Tibial nerve (tissue), 4 donors: ENCODE results near the gene CMIP.

Experiments
- EP300 ChIP-seq, 2 donors: sonication (generic); formaldehyde crosslinking; IDR thresholded peaks; one replicate each; pipeline ENCODE4 v1.6.1; 2017; ENCODE audit warnings: antibody characterized with exemption in 2 of 2, mild to moderate bottlenecking in 1 of 2
- POLR2A ChIP-seq, 2 donors: fragments of 450-650 bp; IDR thresholded peaks; one replicate each; pipeline ENCODE4 v1.6.1; 2017; ENCODE audit warnings: antibody characterized with exemption in 2 of 2, mild to moderate bottlenecking in 2 of 2, moderate library complexity in 2 of 2
- TF ChIP-seq, protein P1 (sequence below), 5 experiments: fragments of 200-600 bp in 3 of 5; fragments of 450-650 bp in 2 of 5; sonication (generic) in 3 of 5; IDR thresholded peaks; one replicate each; pipeline ENCODE4 v1.5.1; 2016 to 2019; ENCODE audit warnings: antibody characterized with exemption in 5 of 5, mild to moderate bottlenecking in 3 of 5, moderate library complexity in 2 of 5

DNA sequence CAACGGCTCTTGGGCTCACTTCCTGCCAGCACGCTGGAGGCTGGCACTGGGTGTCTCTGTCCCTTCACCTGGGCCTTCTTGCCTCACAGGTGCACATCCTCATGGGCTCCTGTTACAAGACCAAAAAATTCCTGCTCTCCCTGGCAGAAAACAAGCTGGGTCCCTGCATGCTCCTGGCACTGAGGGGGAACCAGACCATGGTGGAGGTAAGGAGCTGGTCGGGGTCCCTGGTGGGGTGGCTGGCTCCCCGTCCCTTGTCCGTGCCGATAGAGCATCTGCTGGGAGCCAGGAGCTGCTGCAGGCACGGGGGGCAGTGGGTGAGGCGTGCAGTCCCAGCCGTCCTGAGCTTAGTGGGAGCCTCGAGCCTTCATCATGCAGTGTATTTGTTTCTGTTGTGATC lies 255.0 kb downstream of the CMIP start:
- TF ChIP-seq, protein P1, sequence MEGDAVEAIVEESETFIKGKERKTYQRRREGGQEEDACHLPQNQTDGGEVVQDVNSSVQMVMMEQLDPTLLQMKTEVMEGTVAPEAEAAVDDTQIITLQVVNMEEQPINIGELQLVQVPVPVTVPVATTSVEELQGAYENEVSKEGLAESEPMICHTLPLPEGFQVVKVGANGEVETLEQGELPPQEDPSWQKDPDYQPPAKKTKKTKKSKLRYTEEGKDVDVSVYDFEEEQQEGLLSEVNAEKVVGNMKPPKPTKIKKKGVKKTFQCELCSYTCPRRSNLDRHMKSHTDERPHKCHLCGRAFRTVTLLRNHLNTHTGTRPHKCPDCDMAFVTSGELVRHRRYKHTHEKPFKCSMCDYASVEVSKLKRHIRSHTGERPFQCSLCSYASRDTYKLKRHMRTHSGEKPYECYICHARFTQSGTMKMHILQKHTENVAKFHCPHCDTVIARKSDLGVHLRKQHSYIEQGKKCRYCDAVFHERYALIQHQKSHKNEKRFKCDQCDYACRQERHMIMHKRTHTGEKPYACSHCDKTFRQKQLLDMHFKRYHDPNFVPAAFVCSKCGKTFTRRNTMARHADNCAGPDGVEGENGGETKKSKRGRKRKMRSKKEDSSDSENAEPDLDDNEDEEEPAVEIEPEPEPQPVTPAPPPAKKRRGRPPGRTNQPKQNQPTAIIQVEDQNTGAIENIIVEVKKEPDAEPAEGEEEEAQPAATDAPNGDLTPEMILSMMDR (IDR thresholded peaks at IDR 0.05) = no peak
- no peak for TF ChIP-seq POLR2A (IDR thresholded peaks at IDR 0.05)
- TF ChIP-seq EP300 (IDR thresholded peaks at IDR 0.05) = no peak
